Measurements from ENCODE around the gene EIF2AK3.
"Not testable (repeated sequence)": the region's sequence is repeated elsewhere in the genome, so short reads cannot be mapped to it uniquely, and the experiment has no call there.

The EIF2AK3 gene

DNA sequence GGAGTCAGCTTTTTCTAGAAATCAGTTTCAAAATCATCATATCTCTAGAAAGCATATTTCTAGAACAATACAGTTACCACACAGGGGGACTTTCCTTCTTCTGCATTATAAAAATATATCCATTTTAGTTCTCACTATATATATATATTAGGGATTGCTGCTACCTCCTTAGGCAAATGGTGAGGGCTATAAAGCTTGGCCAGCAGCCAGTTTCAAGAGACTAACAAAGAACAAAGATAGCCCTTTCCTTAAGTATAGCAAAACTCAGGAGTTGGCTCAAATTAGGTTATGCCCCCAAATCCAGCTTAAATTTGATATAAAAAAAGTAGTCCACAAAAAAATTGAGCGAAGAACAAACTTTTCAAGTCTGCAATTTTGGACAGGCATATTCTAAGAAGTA, 70.0 kb downstream of the EIF2AK3 start:
- DNase-seq (ENCODE audit: insufficient read length, low spot score) (no peak), FAIRE-seq (no peak)
- TF ChIP-seq POLR2A (IDR thresholded peaks at IDR 0.05; ENCODE audit: low read depth, low read length): no peak

- TF ChIP-seq POLR2A (IDR thresholded peaks at IDR 0.05; ENCODE audit: low read depth, low read length): no peak
- FAIRE-seq: no peak
Measured at GRCh38 chr2:88556026-88556425, 71.2 kb downstream of the EIF2AK3 start.

DNA sequence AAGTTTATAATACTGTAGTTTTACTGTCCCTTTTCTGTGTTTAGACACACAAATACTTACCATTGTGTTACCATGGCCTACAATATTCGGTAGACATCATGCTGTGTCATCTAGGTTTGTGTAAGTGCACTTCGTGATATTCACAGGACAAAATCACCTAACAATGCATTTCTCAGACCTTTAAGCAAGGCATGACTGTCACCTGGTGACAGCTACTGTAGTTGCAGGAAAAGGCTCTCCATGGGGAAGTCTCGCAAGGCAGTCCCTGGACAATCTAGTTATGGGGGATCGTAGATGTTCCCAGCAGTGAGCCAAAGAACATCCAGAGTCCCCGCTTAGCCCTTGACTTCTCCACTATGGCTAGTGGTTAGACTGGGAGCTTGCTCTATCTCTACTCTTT, 73.1 kb downstream of the EIF2AK3 start:
- no peak for TF ChIP-seq POLR2A (IDR thresholded peaks at IDR 0.05; ENCODE audit: low read depth, low read length)
- FAIRE-seq (peak; percentile 6), DNase-seq (ENCODE audit: insufficient read length, low spot score) (no peak)

More at GRCh38 chr2:88556026-88556425, 71.2 kb downstream of the EIF2AK3 start:
- no peak for DNase-seq (ENCODE audit: insufficient read length, low spot score)

DNA sequence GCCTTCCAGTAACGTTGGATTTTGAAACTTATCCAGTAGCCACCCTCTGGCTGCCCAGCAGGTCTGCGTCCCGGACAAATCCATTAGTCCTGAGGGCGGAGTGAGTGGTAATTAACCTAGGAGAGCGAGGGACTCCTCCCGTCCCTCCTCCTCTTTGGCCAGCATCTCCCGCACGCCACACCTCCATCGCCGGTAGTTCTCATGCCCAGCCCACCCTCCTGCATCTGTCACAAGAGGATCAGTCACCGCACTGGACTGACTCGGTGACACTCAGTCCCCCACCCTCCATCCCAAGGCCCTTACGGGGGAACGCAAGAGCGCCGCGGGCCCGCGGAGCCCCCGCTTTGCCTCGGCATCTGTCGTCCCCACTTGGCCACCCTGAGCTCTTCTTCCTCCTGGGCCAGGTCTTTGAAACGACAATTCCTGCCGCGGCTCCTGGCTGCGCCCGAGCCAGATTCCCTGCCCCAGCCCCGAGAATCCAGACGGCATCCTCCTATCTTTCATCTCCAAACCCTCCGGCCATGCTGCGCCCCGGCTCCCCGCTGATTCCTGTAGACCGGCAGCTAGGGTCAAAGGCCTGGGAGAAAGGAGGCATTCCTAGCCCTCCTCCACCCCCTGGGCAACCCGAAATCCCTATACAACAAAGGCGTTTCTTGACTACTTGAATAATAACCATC, 77.5 kb downstream of the EIF2AK3 start:
- DNase-seq (ENCODE audit: insufficient read length, low spot score) (no peak), FAIRE-seq (no peak)
- TF ChIP-seq POLR2A (IDR thresholded peaks at IDR 0.05; ENCODE audit: low read depth, low read length): no peak

- DNase-seq (ENCODE audit: insufficient read length, low spot score); FAIRE-seq: not testable (repeated sequence)
Measured at GRCh38 chr2:88546291-88546690, 81.0 kb downstream of the EIF2AK3 start.

DNA sequence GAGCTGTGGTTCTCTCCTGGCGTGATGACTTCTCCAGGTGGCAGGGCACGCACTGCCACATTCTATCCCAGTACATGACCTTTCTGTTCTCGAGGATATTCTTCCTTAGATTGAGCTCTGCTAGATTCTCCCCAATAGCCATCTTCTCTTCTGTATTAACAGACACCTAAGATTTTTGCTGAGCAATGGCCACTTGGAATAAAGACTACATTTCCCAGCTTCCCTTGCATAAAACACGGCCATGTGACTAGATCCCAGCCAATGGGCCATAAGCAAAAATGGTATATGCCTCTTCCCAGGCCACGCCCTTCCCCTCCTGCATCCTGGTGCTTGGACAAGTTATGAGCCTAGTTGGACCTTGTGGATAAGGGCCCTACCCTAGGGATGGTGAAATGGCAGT, 82.1 kb downstream of the EIF2AK3 start:
- FAIRE-seq (peak; percentile 60), DNase-seq (ENCODE audit: insufficient read length, low spot score) (peak; percentile 54)
- no peak for TF ChIP-seq POLR2A (IDR thresholded peaks at IDR 0.05; ENCODE audit: low read depth, low read length)

DNA sequence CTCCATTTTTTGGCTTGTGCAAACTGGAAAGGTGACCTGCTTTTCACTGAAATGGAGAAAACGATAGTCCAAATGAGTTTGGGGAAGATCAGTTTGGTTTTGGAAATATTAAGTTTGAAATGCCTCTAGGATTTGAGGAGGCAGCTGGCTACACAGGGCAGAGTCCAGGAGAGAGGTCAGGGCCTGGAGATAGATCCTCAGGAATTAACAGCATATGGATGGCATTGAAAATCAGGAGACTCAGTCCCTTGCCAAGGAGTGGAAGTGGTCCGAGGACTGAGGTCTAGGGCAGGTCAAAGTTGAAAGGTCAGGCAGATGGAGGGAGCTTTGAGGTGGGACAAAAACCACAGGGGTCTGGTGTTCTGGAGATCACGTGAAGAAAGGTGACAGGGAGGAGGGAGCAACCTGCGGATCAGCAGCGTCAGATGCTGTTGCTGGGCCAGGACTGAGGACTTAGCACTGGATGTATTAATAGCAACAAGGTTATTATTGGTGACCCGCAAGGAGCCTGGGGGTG, 83.7 kb downstream of the EIF2AK3 start:
- FAIRE-seq (no peak), DNase-seq (ENCODE audit: insufficient read length, low spot score) (no peak)
- no peak for TF ChIP-seq POLR2A (IDR thresholded peaks at IDR 0.05; ENCODE audit: low read depth, low read length)

GRCh38 chr2:88542668-88543067, 84.6 kb downstream of the EIF2AK3 start:
- DNase-seq (ENCODE audit: insufficient read length, low spot score) (no peak), FAIRE-seq (no peak)
- no peak for TF ChIP-seq POLR2A (IDR thresholded peaks at IDR 0.05; ENCODE audit: low read depth, low read length)

- FAIRE-seq (no peak), DNase-seq (ENCODE audit: insufficient read length, low spot score) (peak; percentile 38)
- no peak for TF ChIP-seq POLR2A (IDR thresholded peaks at IDR 0.05; ENCODE audit: low read depth, low read length)
Measured at GRCh38 chr2:88540346-88540745, 86.9 kb downstream of the EIF2AK3 start.

DNA sequence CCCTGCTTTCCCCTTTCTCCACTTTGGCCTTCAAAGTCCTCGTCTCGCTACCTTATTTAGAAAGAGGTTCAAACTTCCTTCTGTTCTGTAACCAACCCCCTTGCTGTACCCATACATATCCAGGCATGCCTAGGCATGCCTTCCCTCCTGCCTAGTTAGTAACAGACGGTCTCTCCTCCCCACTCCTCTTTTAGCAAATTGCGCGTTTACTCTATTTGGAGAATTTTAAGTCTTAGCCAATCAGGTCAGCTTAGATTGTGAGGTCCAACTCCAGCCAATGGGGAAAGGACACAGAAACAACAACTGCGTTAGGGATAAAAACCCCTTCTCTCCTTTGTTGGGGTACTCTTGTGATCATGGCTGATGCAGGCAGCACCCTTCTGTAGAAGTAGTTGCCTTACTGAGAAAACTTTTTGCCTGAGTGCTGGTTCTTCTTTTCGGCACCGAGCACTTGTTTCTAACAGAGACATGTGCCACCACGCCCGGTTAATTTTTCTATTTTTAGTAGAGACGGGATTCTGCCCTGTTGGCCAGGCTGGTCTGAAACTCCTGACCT, 88.8 kb downstream of the EIF2AK3 start:
- FAIRE-seq (no peak), DNase-seq (ENCODE audit: insufficient read length, low spot score) (no peak)
- TF ChIP-seq POLR2A (IDR thresholded peaks at IDR 0.05; ENCODE audit: low read depth, low read length): no peak

DNA sequence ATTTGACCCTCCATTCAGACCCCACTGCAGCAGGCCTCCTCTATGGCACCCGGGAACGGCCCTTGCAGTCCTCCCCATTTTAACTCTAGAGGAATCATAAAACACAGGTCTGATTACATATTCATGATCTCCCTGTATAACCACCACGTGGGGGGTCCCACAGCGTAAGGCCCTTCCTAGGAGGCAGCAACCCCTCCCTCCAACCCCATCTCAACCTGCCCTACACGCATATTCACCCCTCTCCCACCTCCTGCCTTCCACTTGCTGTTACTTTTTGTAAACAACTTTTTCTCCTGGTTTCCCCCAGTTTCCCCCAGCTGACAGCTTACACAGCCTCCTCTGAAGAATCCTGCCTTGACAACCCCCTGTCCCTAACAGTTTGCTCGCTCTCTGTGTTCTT, 89.6 kb downstream of the EIF2AK3 start:
- DNase-seq (ENCODE audit: insufficient read length, low spot score) (no peak), FAIRE-seq (no peak)
- TF ChIP-seq POLR2A (IDR thresholded peaks at IDR 0.05; ENCODE audit: low read depth, low read length): no peak

- DNase-seq (ENCODE audit: insufficient read length, low spot score) (no peak), FAIRE-seq (no peak)
- no peak for TF ChIP-seq POLR2A (IDR thresholded peaks at IDR 0.05; ENCODE audit: low read depth, low read length)
Measured at GRCh38 chr2:88530081-88530480, 97.2 kb downstream of the EIF2AK3 start.

DNA sequence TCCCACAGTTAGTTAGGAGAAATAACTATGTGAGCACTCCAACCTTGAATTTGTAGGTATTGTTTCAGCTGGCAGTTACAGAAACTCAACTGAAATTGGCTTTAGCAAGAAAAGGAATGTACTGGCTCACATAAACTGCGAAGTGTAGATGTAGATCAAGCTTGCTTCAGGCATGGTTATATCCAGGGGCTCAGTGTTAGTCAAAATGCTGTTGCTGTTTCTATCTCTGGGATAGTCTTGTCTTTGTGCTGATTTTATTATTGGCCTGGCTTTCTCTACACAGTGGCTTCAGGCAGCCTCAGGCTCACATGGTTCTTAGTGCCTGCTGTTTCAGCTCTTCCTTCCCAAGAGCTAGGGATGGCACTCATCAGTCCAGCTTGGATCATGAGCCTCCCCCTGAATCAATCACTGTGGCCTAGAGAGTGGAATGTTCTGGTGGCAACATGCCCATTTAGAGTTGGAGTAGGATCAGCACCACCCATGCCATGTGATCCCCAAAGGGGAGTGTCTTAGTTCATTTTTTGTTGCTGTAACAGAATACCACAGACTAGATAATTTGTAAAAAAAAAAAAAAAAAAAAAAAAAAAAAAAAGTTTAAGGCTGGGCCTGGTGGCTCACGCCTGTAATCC, 105.7 kb downstream of the EIF2AK3 start:
- TF ChIP-seq POLR2A (IDR thresholded peaks at IDR 0.05; ENCODE audit: low read depth, low read length): no peak
- DNase-seq (ENCODE audit: insufficient read length, low spot score) (no peak), FAIRE-seq (no peak)

GRCh38 chr2:88517759-88518201, 109.5 kb downstream of the EIF2AK3 start:
- FAIRE-seq: no peak
- DNase-seq (ENCODE audit: insufficient read length, low spot score): no peak
- TF ChIP-seq POLR2A (IDR thresholded peaks at IDR 0.05; ENCODE audit: low read depth, low read length): no peak
